Measurements from ENCODE around the gene REXO5.
"Not testable (repeated sequence)": the region's sequence is repeated elsewhere in the genome, so short reads cannot be mapped to it uniquely, and the experiment has no call there.

The REXO5 gene, protein sequence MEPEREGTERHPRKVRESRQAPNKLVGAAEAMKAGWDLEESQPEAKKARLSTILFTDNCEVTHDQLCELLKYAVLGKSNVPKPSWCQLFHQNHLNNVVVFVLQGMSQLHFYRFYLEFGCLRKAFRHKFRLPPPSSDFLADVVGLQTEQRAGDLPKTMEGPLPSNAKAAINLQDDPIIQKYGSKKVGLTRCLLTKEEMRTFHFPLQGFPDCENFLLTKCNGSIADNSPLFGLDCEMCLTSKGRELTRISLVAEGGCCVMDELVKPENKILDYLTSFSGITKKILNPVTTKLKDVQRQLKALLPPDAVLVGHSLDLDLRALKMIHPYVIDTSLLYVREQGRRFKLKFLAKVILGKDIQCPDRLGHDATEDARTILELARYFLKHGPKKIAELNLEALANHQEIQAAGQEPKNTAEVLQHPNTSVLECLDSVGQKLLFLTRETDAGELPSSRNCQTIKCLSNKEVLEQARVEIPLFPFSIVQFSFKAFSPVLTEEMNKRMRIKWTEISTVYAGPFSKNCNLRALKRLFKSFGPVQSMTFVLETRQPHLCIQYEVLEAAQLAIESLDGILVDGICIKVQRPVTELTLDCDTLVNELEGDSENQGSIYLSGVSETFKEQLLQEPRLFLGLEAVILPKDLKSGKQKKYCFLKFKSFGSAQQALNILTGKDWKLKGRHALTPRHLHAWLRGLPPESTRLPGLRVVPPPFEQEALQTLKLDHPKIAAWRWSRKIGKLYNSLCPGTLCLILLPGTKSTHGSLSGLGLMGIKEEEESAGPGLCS

DNA sequence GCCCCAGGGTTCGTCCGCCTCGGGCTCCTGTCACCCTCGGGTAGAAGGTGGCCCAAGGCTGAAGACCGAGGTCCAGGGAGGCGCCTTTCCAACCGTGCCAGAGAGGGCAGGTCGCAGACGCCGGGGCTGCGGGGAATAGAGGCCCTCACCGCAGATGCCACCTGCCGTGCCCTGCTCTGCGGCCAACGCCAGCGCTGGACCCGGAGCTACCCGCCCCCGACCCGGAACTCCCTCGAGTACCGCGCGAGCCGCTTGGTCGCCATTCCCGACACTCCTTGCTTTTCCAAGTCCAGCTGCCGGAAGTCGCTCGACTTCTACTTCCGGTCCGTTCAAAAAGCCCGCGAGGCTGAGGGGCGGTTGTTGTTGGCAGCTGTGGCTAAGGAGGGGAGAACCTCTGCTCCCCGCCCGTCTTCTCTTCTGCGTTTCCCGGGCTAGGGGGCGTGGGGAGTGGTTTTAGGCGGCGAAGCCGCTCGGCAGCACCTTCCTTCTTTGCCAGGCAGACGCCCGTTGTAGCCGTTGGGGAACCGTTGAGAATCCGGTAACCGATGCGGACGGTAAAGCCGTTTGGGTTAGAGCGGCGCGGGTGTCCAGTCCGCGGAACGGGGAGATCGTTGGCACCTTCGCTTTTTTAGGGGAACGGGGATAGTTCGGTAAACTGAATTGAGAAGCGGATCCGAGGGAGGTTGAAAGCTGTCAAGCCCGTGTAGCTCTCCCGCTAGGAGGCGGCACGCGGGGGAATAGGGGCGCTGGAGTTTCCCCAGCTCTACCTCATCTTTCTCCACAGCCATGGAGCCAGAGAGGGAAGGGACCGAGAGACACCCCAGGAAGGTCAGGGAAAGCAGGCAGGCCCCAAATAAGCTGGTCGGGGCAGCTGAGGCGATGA, at the start of gene REXO5, which contains the start of gene ERI2:
Gene REXO5, plus strand, starts transcription at position 360 of the 883 bp plus-strand sequence. Its CDS starts 427 bp downstream, at position 787.
Gene ERI2, minus strand, starts transcription at position 305 of the 883 bp plus-strand sequence. Its CDS starts 42 bp downstream, at position 263.
- peak; percentile 95 for DNase-seq

DNA sequence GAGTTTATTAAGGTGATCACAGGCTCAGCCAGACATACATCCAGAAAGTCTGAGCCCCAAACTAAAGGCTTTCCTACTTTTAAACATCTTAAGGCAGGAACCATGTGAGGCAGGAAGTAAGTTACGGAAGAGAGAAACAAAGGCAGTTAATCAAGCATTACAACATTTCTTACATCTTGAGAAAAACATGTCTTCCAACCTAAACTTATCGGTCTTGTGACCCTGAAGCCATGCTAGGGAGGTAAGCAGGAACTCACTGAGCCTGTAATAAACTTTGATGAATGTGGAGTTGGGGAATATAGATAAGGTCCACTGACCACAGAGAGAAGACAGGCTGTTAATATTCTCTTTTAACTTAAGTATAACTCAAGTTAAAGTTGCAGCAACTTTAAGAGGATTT, 46.0 kb upstream of the REXO5 start:
- DNase-seq = no peak

DNA sequence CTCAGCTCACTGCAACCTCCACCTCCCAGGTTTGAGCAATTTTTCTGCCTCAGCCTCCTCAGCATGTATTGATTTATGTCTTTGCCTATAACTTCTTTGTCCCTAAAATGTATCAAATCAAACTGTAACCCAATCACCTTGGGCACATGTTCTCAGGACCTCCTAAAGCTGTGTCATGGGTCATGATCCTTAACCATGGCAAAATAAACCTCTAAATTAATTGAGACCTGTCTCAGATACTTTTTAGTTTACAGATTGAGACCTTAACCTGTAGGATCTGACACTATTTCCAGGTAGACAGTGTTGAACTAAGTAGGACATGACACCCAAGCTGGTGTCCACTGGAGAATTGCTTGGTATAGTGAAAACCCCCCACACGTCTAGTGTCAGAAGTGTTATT, 45.2 kb upstream of the REXO5 start:
- DNase-seq = no peak

DNA sequence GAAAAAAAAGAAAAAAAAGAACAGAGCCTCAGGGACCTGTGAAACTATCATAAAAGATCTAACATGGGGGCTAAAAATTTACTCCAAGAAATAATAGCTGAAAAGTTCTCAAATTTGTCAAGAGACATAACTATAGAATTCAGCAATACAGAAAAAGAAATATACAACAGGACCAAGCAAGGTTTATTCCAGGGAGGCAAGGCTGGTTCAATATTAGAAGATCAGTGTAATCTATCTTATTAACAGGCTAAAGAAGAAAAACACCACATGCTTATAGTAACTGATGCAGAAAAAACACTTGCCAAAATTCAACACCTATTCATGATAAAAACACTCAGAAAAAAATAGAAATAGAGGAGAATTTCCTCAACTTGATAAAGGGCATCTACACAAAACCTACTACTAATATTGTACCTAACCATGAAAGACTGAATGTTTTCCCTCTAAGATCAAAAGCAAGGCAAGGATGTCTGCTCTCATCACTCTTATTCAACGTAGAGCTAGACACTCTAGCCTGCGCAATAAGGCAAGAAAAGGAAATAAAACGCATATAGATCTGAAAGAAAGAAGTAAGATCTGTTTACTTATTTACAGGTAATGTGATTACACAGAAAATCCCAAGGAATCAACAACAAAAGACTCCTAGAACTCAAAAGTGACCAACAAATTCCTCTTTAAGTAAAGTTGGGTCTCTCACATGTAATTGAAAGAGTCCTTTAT, 43.8 kb upstream of the REXO5 start:
- no peak for DNase-seq

DNA sequence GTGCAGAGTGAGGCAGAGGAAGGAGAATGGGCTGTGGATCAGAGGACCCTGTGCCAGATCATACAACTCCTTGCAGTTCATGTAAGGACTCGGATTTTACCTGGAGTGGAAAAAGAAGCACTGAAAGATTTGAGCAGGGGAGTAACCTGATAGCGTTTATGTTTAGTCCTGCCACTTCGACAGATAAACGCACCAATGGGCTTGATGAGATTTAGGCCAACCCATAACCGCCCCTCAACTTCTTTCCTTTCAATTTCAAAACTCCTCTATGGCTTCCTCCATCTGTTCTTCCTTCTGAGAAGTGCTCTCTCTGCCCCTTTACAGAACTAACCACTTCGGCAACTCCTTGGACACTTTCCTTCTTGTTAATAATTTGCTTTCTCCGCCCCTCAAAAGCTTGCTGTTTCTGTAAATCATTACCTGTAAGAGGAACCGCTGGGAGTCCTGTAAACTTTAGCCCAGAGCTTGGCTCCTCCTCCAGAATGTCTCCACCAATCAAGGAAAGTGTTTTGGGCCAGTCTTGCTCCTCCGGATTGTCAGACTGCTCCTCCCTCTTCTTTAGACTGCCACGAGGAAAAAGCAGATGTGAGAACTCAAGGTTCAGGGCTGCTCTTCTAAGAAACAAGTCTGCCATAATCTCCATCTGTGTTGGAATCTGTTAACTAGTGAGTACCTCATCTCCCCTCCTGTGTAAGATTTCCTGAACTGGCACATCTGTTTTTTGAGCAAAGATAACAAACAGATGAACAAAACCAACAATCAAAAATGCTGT, 42.7 kb upstream of the REXO5 start, which contains the start of gene ACSM3:
Gene ACSM3, plus strand, starts transcription at position 554 of the 772 bp plus-strand sequence. CDS start 6,021 bp downstream, outside the sequence.
- peak; percentile 61 for DNase-seq

DNA sequence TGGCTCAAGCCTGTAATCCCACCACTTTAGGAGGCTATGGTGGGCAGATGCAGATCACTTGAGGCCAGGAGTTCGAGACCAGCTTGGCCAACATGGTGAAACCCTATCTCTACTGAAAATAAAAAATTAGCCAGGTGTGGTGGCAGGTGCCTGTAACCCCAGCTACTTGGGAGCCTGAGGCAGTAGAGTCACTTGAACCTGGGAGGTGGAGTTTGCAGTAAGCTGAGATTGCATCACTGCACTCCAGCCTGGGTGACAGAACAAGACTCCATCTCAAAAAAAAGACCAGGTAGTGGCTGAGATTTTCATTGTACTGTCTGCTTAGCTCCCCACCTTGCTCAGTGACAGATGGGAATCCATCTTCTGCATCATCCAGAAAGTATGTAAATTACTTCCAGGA, 41.9 kb upstream of the REXO5 start:
- not testable (repeated sequence) for DNase-seq

DNA sequence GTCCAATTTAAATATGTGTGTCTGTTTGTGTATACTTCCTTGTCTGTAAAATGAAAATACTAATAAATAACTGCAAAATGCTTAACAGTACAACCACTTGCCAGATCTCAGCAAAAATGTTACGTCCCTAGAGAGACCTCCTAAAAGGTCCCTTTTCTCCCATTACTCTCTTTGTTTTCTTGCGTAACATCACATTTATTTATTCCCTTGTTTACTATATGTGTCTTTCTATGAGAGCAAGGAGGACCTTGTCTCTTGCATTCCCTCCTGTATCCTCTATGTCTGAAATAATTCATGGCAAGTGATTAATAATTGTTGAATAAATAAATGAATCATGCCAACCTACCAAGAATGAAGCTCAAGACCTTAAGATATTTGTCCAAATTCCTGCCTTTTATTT, 40.6 kb upstream of the REXO5 start:
- DNase-seq = no peak

DNA sequence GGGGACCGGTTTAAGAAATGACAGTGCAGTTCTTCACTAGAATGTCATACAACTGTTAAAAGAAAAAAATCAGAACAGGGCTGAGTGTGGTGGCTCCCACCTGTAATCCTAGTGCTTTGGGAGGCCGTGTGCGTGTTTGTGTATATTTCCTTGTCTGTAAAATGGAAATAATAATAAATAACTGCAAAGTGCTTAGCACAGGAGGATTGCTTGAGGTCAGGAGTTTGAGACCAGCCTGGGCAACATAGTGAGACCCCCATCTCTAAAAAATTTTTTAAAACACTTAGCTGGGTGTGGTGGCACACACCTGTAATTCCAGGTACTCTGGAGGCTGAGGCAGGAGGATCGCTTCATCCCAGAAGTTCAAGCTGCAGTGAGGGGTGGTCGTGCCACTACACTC, 40.0 kb upstream of the REXO5 start:
- DNase-seq = no peak

DNA sequence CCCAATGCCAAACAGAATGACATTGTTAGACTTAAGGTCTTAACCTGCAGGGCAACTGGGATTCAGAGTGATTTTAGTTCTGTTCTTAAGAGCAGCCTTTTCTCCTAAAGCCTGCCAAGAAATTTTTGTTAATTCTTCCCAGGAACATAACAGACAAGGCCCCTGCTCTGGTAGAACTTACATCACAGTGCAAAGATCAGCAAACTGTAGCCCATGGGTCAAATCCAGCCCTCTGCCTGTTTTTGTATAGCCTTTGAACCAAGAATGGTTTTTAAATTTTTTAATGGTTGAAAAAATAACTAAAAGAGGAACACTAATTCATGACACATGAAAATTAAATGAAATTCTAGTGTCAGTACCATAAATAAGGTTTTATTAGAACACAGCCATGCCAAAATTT, 38.8 kb upstream of the REXO5 start:
- DNase-seq = no peak

DNA sequence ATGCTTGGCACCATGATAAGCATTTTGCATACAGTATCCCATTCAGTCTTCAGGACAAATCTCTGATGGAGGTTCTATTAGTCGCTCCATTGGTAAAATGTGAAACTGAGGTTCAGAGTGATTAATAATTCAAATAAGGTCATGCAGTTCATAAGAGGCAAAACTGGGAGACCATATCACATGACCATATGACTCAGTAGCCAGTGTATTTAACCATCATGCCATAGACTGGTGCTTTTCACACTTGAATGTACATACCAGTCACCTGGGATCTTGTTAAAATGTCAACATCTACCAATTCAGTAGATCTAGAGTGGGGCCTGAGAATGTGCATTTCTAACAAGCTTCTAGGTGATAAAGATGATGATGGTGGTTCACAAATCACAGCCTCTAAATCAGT, 38.2 kb upstream of the REXO5 start:
- DNase-seq = no peak

DNA sequence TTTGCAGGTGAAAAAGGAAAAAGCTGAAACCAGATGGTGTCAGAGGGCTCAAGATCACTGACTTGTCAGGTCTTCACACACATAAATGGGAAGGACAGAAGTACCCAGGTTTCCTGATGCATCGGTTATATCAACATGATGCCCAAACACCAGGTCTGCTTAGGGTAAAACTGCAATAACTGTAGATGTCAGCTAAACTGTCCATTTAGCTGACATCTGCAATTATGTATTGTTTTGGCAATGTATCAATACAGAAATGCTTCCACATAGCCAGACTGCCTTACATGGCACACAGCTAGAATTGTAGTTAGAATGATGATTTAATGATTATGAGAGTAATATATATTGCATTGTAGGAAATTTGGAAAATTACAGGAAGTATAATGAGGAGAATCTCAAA, 37.5 kb upstream of the REXO5 start:
- DNase-seq = no peak

DNA sequence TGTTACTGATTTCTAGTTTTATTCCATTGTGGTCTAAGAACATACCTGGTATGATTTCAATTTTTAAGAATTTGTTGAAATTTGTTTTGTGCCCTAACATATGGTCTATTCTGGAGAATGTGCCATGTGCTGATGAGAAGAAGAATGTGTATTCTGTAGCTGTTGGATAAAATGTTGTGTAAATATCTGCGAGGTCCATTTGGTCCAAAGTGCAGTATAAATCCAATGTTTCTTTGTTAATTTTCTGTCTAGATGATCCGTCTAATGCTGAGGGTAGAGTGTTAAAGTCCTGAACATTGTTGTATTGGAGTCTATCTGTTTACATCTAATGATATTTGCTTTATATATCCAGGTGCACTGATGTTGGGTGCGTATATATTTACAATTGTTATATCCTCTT, 32.6 kb upstream of the REXO5 start:
- DNase-seq = no peak

DNA sequence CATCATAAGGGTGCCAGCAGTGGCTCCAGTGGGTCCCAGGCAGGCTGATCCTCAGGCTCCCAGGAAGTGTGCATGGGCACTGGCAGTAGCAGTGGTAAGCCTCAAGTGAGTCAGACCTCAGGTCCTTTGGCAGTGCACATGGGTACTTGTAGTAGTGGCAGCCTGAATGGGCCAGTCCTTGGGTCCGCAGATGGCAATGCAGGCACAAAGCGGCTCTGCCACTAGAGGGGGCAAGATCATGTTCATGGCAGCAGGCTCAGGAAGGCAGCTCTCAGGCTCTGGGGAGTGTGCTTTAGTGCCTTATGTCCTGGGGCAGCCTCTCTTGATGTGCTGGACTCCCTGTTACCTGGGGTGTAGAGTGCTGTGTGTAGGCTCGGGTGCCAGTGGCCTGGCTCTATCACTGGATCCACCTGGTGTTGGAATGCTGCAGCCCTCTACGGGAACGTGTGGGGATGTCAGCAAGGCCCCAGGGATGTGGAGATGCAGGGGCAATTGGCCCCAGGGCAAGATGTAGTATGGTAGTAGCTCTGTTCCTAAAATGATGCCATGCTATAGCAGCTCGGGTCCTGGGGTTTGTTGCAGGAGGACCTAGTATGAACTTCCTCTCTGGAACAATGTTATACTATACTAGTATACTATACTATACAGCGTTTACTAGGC, 31.5 kb upstream of the REXO5 start:
- peak; percentile 38 for DNase-seq

DNA sequence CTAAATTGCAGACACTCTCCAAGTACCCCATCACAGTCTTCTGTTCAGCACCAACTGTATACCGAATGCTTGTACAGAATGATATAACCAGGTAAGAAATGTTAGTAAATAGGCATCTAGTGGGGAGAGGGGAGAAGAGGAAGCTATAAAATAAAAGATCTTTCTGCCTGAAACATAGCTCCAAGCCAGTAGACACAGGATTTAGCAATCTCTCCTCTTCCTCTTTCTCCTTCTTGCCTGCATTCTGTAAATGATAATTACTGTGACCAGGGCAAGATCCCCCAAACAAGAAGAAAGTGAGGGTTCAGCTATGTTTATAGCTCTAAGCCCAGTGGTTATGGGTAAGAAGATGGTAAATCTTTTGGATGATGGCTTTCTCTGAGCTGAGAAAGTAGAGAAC, 24.6 kb upstream of the REXO5 start:
- no peak for DNase-seq

DNA sequence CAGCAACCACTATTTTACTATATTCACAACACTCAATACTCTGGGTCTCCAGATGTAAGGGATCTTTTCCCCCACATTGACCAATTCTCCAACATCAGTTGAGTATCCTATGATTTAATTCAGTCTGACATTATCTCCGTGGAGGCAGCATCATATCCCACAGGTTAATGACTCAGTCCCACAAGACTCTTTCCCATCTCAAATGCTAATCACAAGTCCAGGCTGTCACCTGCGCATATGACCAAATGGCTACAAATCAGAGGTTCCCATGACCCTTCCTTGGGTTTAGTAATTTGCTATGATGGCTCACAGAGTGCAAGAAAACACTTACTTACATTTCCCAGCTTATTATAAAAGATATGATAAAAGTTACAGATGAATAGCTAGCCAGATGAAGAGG, 23.9 kb upstream of the REXO5 start:
- no peak for DNase-seq

DNA sequence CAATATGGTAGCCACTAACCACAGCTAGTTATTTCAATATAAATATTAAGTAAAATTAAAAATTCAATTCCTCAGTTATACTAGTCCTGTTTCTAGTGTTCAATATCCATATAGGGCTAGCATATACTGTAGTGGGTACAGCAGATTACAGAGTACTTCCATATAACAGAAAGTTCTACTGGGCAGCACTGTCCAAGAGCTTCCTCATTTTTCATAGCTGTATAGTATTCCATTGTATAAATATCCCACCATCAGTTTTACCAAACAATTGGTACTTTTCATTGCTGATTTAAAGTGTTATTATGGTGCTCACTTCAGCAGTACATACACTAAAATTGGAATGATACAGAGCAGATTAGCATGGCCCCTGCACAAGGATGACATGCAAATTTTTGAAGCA, 22.1 kb upstream of the REXO5 start:
- no peak for DNase-seq

DNA sequence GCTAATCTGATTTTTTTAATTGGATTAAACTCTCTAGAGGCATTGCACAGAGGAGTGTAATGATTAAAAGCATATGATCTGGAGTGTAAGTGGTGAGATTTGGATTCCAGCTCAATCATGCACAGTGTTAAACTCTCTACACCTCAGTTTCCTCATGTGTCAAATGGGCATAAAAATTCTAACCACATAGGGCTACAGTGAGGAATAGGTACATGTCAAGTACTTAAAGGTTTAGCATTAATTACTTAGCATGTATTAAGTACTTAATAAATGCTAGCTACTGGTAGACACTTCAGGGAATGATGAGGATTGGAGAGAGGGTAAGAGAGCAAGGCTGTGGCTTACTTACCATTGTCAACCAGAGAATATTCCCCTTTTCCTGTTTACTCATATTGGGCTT, 17.2 kb upstream of the REXO5 start:
- no peak for DNase-seq

DNA sequence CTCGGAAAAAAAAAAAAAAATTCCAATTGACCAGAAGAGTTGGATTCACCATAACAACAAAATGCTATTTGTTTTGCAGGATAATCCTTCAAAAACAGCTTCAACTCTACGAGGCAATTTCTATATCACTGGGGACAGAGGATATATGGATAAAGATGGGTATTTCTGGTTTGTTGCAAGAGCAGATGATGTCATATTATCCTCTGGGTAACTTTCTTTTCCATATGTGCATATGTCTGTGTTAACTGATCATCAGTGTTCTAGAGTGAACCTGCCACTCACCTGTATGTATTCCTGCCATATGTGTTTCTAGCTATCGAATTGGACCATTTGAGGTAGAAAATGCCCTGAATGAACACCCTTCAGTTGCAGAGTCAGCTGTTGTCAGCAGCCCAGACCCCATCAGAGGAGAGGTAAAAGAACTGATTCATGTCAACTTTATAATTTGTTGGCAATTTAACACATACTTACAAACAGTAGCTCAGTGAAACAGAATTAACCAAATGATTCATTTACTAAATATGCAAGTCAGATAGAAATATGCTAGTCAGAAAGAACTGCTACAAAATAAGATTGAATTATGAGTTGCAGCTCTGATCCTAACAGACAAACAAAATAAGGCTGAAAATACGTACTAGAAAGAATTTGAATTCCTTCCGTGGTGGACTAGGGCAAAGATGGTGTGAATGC, 14.3 kb upstream of the REXO5 start:
- peak; percentile 28 for DNase-seq

DNA sequence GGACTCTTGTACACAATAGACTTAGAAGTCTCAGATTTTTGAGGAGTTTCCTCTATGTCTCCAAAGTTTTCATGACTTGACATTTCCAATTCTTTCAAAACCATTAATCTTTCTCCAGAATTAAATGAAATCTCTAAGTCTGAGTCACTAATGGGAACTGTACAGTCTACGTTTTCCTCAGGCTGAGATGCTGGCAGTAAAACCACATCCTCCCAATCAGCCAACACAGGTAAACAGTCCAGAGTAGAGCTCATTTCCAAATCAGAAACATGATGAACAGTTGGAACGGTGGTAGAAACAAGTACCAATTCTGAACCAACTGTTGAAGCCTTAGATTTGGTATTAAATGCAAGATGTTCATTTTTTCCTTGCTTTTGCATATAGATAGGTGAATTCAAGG, 8.0 kb upstream of the REXO5 start:
- DNase-seq = no peak

DNA sequence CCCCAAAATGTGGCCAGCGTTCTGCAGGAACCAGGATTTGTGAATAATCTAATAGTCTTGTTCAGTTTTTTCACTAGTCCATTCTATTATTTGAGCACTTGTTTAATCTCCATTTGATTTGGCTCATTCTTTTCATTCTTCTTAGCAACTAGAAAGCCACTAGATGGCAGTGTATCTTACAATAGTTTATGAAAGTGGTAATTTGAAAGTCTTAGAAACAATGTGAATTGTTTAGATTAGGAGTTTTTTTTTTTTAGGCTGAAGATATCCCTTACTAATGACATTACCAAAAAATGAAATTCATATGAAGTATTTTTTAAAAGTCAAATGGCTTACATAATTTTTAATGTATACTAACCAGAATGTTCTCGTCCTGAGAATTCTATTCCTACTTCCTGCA, 6.7 kb upstream of the REXO5 start:
- peak; percentile 18 for DNase-seq
